Tibial nerve (tissue), 4 donors: Measurements from ENCODE around the gene NDN.
"Not testable (repeated sequence)": the region's sequence is repeated elsewhere in the genome, so short reads cannot be mapped to it uniquely, and the experiment has no call there.

Source experiments
- EP300 ChIP-seq, 2 donors: sonication (generic); formaldehyde crosslinking; IDR thresholded peaks; one replicate each; pipeline ENCODE4 v1.6.1; 2017; ENCODE audit warnings: antibody characterized with exemption in 2 of 2, mild to moderate bottlenecking in 1 of 2
- TF ChIP-seq, protein P1 (sequence below), 5 experiments: fragments of 200-600 bp in 3 of 5; fragments of 450-650 bp in 2 of 5; sonication (generic) in 3 of 5; IDR thresholded peaks; one replicate each; pipeline ENCODE4 v1.5.1; 2016 to 2019; ENCODE audit warnings: antibody characterized with exemption in 5 of 5, mild to moderate bottlenecking in 3 of 5, moderate library complexity in 2 of 5

DNA sequence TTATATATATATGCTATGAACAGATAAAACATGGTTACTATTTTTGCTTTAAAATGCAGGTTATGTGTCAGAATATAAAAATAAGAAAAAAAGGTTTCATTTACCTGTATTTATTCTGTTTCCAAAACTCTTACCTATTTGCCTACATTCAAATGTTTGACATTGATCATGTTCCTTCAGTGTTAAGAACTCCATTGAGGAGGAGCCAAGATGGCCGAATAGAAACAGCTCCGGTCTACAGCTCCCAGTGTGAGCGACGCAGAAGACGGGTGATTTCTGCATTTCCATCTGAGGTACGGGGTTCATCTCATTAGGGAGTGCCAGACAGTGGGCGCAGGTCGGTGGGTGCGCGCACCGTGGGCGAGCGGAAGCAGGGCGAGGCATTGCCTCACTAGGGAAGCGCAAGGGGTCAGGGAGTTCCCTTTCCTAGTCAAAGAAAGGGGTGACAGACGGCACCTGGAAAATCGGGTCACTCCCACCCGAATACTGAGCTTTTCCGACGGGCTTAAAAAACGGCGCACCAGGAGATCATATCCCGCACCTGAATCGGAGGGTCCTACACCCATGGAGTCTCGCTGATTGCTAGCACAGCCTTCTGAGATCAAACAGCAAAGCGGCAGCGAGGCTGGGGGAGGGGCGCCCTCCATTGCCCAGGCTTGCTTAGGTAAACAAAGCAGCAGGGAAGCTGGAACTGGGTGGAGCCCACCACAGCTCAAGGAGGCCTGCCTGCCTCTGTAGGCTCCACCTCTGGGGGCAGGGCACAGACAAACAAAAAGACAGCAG is 27.0 kb upstream of the NDN start:
- TF ChIP-seq, protein P1, sequence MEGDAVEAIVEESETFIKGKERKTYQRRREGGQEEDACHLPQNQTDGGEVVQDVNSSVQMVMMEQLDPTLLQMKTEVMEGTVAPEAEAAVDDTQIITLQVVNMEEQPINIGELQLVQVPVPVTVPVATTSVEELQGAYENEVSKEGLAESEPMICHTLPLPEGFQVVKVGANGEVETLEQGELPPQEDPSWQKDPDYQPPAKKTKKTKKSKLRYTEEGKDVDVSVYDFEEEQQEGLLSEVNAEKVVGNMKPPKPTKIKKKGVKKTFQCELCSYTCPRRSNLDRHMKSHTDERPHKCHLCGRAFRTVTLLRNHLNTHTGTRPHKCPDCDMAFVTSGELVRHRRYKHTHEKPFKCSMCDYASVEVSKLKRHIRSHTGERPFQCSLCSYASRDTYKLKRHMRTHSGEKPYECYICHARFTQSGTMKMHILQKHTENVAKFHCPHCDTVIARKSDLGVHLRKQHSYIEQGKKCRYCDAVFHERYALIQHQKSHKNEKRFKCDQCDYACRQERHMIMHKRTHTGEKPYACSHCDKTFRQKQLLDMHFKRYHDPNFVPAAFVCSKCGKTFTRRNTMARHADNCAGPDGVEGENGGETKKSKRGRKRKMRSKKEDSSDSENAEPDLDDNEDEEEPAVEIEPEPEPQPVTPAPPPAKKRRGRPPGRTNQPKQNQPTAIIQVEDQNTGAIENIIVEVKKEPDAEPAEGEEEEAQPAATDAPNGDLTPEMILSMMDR (IDR thresholded peaks at IDR 0.05), result not testable (repeated sequence)
- TF ChIP-seq EP300 (IDR thresholded peaks at IDR 0.05), result not testable (repeated sequence)
